ENCODE data around the gene SERPINH1. TPM values are rescaled to one million over a fixed set of nuclear protein-coding genes. Genes with fewer than 3 reads are reported as not detected.

Gene SERPINH1
- total and polyA plus RNA-seq, 2 of the 13 experiments (the other 11 are each of a cell fraction or from before 2014, with no cell fraction given), result 83.6 to 83.8 TPM

GRCh38 chr11:75566763-75567279, 4.8 kb downstream of the SERPINH1 start (continued):
- no peak for TF ChIP-seq AFF4 (CRISPR knock-in tag; IDR thresholded peaks at IDR 0.05)
- no peak for TF ChIP-seq ZSCAN21 (CRISPR knock-in tag; IDR thresholded peaks at IDR 0.05; ENCODE audit: borderline replicate concordance)
- TF ChIP-seq SMARCE1 (IDR thresholded peaks at IDR 0.05; ENCODE audit: borderline replicate concordance), result no peak
- no peak for TF ChIP-seq SRSF1 (optimal IDR thresholded peaks at IDR 0.05; ENCODE audit: low read depth, low read length)
- TF ChIP-seq MYNN (CRISPR knock-in tag; IDR thresholded peaks at IDR 0.05; ENCODE audit: low read depth), result no peak
- TF ChIP-seq RBAK (CRISPR knock-in tag; IDR thresholded peaks at IDR 0.05), result no peak
- no peak for TF ChIP-seq GFI1 (CRISPR knock-in tag; IDR thresholded peaks at IDR 0.05; ENCODE audit: borderline replicate concordance)
- TF ChIP-seq ZBTB7A (CRISPR knock-in tag; IDR thresholded peaks at IDR 0.05), result no peak
- TF ChIP-seq FOXC1 (CRISPR knock-in tag; IDR thresholded peaks at IDR 0.05; ENCODE audit: borderline replicate concordance), result no peak
- no peak for TF ChIP-seq ZNF33A (CRISPR knock-in tag; IDR thresholded peaks at IDR 0.05; ENCODE audit: borderline replicate concordance)
- TF ChIP-seq ZNF142 (CRISPR knock-in tag; IDR thresholded peaks at IDR 0.05), result no peak
- no peak for TF ChIP-seq NBN (conservative IDR thresholded peaks at IDR 0.05)
- TF ChIP-seq FIP1L1 (IDR thresholded peaks at IDR 0.05; ENCODE audit: borderline replicate concordance, insufficient read depth, low read depth, low read length), result no peak
- TF ChIP-seq ZNF550 (CRISPR knock-in tag; IDR thresholded peaks at IDR 0.05; ENCODE audit: borderline replicate concordance), result no peak
- TF ChIP-seq PATZ1 (CRISPR knock-in tag; IDR thresholded peaks at IDR 0.05), result no peak
- no peak for TF ChIP-seq MATR3 (CRISPR knock-in tag; IDR thresholded peaks at IDR 0.05)
- no peak for TF ChIP-seq HDAC1 (CRISPR knock-in tag; IDR thresholded peaks at IDR 0.05)

All from HepG2 (cell line).